NCI-H2196 treated with DMSO at 0.1 percent for 48 hours (cell line): ENCODE measurements around the gene OR4M1.
"Not testable (repeated sequence)": the region's sequence is repeated elsewhere in the genome, so short reads cannot be mapped to it uniquely, and the experiment has no call there.

Experiments used
- DNase-seq: peaks from one replicate; lab custom pipeline; 2025; ENCODE audit not compliant: unreplicated experiment; lab: John Stamatoyannopoulos, UW

OR4M1 gene

DNA sequence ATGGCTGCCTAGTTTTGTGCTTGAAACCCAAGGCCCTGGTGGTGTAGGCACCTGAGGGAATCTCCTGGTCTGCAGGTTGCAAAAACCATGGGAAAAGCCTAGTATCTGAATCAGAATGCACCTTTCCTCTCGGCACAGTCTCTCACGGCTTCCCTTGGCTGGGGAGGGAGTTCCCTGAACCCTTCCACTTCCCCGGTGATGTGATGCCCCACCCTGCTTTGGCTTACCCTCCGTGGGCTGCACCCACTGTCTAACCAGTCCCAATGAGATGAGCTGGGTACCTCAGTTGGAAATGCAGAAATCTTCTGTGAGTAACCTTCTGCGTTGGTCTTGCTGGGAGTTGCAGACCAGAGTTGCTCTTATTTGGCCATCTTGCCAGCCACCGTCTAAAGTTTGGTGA, 47.7 kb downstream of the OR4M1 start:
- not testable (repeated sequence) for DNase-seq

GRCh38 chr14:19823178-19823577, 49.9 kb downstream of the OR4M1 start:
- no peak for DNase-seq

GRCh38 chr14:19823765-19824164, 50.5 kb downstream of the OR4M1 start:
- DNase-seq, result no peak

DNA sequence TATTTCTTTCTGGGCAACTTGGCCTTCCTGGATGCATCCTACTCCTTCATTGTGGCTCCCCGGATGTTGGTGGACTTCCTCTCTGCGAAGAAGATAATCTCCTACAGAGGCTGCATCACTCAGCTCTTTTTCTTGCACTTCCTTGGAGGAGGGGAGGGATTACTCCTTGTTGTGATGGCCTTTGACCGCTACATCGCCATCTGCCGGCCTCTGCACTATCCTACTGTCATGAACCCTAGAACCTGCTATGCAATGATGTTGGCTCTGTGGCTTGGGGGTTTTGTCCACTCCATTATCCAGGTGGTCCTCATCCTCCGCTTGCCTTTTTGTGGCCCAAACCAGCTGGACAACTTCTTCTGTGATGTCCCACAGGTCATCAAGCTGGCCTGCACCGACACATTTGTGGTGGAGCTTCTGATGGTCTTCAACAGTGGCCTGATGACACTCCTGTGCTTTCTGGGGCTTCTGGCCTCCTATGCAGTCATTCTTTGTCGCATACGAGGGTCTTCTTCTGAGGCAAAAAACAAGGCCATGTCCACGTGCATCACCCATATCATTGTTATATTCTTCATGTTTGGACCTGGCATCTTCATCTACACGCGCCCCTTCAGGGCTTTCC, 54.4 kb downstream of the OR4M1 start:
- DNase-seq, result not testable (repeated sequence)

DNA sequence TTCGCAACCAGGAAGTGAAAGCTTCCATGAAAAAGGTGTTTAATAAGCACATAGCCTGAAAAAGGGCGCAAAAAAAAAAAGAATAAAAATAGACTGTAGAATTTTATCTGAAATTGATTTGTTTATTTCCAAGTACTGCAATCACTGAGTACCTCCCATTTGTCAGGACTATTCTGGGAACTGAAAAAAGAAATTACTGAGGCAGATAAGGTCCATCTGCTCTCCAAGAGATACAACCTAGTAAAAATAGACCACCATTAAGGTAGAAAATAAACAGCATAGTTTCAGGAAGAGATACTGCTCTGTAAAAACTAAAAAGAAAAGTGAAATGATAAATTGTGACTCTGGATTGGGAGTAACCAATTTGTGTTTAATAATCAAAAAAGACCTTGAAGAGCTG, 55.0 kb downstream of the OR4M1 start:
- no peak for DNase-seq
